ENCODE results near the gene VWC2L. TPM values are rescaled to one million over a fixed set of nuclear protein-coding genes. Genes with fewer than 3 reads are reported as not detected.

VWC2L gene
- total RNA-seq, 2 donors from 2014 or later: not detected

DNA sequence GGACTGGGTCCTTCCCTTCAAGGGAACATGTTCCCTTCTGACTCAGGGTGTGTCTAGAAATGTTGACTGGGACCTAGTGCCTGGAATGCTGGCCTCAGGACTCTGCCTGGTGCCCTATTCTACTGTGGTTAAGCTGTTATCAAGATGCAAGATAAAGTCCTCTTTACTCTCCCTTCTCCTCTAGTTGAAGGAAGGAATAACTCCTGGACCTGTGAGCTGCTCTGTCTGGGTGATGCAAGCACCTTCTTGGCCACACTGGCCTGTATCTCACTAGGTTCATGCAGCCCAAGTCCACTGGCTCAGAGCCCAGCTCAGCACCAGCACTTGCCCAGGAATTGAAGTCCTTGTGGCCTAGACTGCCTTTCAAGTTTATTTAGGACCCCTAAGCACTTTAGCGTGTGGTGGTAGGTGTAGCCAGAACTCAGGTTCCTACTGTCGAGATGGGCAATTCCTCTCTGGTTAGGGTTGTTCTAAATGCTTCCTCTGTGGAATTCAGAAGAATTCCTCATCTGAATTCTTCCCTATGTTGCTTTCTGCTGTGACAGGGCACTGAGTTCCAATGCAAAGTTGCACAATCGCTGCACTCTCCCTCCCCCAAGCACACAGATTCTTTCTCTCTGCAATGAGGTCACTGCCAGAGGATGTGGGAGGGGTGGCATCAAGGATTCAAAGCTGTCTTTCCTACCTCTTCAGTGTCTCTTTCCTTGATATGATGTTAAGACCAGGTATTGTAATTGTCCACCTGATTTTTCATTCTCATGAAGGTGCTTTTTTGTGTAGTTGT is 54.7 kb downstream of the VWC2L start:
- no peak for DNase-seq
- intact Hi-C loops (cut with DNase I): no loop called here
- no peaks in the 10 kb centered on the region for H3K4me1 ChIP-seq
- H3K9ac ChIP-seq (ENCODE audit: low read depth in 2 of 2, low read length in 2 of 2): no peak overlapping the region
- no peaks in the 10 kb centered on the region for H3K27me3 ChIP-seq
- TF ChIP-seq, protein P1, sequence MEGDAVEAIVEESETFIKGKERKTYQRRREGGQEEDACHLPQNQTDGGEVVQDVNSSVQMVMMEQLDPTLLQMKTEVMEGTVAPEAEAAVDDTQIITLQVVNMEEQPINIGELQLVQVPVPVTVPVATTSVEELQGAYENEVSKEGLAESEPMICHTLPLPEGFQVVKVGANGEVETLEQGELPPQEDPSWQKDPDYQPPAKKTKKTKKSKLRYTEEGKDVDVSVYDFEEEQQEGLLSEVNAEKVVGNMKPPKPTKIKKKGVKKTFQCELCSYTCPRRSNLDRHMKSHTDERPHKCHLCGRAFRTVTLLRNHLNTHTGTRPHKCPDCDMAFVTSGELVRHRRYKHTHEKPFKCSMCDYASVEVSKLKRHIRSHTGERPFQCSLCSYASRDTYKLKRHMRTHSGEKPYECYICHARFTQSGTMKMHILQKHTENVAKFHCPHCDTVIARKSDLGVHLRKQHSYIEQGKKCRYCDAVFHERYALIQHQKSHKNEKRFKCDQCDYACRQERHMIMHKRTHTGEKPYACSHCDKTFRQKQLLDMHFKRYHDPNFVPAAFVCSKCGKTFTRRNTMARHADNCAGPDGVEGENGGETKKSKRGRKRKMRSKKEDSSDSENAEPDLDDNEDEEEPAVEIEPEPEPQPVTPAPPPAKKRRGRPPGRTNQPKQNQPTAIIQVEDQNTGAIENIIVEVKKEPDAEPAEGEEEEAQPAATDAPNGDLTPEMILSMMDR (IDR thresholded peaks at IDR 0.05): no peak
- H3K27ac ChIP-seq: no peak overlapping the region
- no peak overlapping the region for H3K4me3 ChIP-seq
- H3K36me3 ChIP-seq: no peaks in the 10 kb centered on the region
- H3K9me3 ChIP-seq: no peaks in the 10 kb centered on the region

DNA sequence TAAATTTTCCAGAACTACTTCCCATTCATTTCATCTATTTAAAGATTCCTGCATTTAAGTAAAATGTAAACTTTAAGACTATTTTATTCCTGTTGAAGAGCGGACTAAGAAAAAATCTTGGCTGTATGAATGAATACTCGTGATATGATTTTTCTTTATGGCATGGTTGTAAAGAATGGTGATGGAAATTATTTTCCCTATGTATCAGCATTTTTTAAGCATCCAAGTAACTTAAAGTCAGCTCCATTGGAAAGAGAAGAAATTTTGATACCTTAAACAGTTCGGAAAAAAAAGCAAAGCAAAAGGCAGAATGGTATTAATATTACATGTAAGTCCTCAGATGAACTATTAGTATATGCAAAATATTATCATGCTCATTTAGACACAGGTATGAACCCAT is 58.9 kb downstream of the VWC2L start:
- H3K9ac ChIP-seq (ENCODE audit: low read depth in 2 of 2, low read length in 2 of 2): no peak overlapping the region
- H3K36me3 ChIP-seq: no peaks in the 10 kb centered on the region
- no peak overlapping the region for H3K4me3 ChIP-seq
- no peak overlapping the region for H3K27ac ChIP-seq
- H3K9me3 ChIP-seq: no peaks in the 10 kb centered on the region
- DNase-seq: no peak
- no peaks in the 10 kb centered on the region for H3K4me1 ChIP-seq
- TF ChIP-seq, protein P1 (IDR thresholded peaks at IDR 0.05): no peak
- no peaks in the 10 kb centered on the region for H3K27me3 ChIP-seq
- intact Hi-C loops (cut with DNase I): no loop called here

DNA sequence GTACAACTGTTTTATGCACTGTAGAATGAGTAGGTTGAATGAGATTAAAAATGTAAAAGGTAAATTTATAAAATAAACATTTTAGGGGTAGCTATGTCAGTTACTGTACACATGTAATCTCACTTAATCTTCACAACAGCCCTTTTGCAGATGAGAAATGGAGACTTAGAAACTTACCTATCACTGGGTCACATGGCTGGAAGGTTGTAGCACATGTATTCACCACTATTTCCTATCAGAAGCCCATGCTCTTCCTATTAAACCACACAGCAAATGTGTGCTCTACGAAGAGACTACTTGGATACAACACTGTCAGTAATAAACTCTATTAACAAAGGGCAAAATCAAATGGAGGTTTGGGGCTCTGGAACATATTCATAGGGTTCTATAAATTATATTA is 60.5 kb downstream of the VWC2L start:
- Histone ChIP-seq H3K9me3 (no peaks in the 10 kb centered on the region), H3K4me3 (no peak overlapping the region), H3K4me1 (no peaks in the 10 kb centered on the region), H3K9ac (ENCODE audit: low read depth in 2 of 2, low read length in 2 of 2) (no peak overlapping the region), H3K27ac (no peak overlapping the region), H3K36me3 (no peaks in the 10 kb centered on the region), H3K27me3 (no peaks in the 10 kb centered on the region)
- intact Hi-C loops (cut with DNase I): no loop called here
- TF ChIP-seq, protein P1 (IDR thresholded peaks at IDR 0.05): no peak
- no peak for DNase-seq

DNA sequence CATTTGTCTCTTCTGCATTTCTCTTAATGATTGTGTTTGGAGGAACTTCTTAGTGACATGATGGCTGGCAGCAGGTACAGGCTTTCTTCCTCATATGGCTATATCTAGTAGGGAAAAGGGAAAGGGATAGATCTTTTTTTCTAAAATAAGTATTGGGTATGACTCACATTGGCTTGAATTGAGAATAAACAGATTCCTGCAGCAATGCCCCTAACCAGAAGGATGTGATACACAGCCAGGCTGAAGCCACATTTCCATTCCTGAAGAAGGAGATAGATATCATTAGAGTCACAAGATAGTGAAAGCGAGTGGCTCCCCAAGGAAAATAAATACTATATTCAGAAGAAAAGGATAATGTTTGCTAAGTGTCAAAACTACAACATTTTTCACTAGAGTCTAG is 61.1 kb downstream of the VWC2L start:
- no peaks in the 10 kb centered on the region for H3K4me1 ChIP-seq
- H3K9ac ChIP-seq (ENCODE audit: low read depth in 2 of 2, low read length in 2 of 2): no peak overlapping the region
- DNase-seq: no peak
- TF ChIP-seq, protein P1 (IDR thresholded peaks at IDR 0.05): no peak
- no peak overlapping the region for H3K27ac ChIP-seq
- H3K4me3 ChIP-seq: no peak overlapping the region
- no peaks in the 10 kb centered on the region for H3K9me3 ChIP-seq
- no peaks in the 10 kb centered on the region for H3K36me3 ChIP-seq
- no peaks in the 10 kb centered on the region for H3K27me3 ChIP-seq
- intact Hi-C loops (cut with DNase I): no loop called here

DNA sequence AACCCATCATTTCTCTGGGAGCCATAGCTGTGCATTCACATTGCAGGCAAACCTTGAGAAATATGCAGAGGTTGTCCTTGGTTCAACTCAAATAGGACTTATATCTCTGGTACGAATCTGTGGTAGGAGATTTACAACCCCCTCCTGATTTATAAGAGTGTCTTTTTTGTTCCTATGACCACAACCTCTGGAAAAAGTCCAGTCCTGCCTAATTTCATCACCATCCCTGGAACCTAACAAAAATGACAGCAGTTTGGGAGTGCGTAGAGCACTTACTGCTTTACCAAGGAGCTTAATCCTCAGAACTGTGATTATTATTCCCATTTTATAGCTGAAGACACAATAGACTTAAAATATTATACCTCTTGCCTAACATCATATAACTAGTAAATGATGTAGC is 66.5 kb downstream of the VWC2L start:
- H3K27ac ChIP-seq: no peak overlapping the region
- no peak for DNase-seq
- TF ChIP-seq, protein P1 (IDR thresholded peaks at IDR 0.05): no peak

More for the DNA sequence above, 66.5 kb downstream of the VWC2L start:
- H3K36me3 ChIP-seq: no peaks in the 10 kb centered on the region
- no peaks in the 10 kb centered on the region for H3K4me1 ChIP-seq
- intact Hi-C loops (cut with DNase I): no loop called here
- no peak overlapping the region for H3K9ac ChIP-seq (ENCODE audit: low read depth in 2 of 2, low read length in 2 of 2)
- no peaks in the 10 kb centered on the region for H3K9me3 ChIP-seq
- no peaks in the 10 kb centered on the region for H3K27me3 ChIP-seq
- H3K4me3 ChIP-seq: no peak overlapping the region
